Measurements from ENCODE around the gene PTPRA.

DNA sequence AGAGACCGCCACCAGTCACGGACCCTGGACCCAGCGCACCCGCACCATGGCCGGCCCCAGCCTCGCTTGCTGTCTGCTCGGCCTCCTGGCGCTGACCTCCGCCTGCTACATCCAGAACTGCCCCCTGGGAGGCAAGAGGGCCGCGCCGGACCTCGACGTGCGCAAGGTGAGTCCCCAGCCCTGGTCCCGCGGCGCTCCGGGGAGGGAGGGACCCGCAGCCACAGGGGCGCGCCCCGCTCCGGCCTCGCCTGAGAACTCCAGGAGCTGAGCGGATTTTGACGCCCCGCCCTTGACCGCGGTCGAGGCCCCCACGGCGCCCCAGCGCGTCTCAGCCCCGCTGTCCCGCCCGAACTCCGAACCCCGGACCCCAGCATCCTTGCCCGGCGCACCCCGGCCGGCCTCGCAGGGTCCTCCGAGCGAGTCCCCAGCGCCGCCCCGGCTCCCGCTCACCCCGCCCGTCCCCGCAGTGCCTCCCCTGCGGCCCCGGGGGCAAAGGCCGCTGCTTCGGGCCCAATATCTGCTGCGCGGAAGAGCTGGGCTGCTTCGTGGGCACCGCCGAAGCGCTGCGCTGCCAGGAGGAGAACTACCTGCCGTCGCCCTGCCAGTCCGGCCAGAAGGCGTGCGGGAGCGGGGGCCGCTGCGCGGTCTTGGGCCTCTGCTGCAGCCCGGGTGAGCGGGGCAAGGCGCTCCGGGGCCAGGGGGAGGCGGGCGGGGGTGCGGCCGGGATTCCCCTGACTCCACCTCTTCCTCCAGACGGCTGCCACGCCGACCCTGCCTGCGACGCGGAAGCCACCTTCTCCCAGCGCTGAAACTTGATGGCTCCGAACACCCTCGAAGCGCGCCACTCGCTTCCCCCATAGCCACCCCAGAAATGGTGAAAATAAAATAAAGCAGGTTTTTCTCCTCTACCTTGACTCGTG lies 198.6 kb downstream of the PTPRA start, which contains the start of gene OXT:
- TF ChIP-seq, protein P1, sequence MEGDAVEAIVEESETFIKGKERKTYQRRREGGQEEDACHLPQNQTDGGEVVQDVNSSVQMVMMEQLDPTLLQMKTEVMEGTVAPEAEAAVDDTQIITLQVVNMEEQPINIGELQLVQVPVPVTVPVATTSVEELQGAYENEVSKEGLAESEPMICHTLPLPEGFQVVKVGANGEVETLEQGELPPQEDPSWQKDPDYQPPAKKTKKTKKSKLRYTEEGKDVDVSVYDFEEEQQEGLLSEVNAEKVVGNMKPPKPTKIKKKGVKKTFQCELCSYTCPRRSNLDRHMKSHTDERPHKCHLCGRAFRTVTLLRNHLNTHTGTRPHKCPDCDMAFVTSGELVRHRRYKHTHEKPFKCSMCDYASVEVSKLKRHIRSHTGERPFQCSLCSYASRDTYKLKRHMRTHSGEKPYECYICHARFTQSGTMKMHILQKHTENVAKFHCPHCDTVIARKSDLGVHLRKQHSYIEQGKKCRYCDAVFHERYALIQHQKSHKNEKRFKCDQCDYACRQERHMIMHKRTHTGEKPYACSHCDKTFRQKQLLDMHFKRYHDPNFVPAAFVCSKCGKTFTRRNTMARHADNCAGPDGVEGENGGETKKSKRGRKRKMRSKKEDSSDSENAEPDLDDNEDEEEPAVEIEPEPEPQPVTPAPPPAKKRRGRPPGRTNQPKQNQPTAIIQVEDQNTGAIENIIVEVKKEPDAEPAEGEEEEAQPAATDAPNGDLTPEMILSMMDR (IDR thresholded peaks at IDR 0.05): no peak
- TF ChIP-seq POLR2A (IDR thresholded peaks at IDR 0.05; ENCODE audit: low read depth) (no peak), POLR2AphosphoS5 (IDR thresholded peaks at IDR 0.05) (no peak), EP300 (IDR thresholded peaks at IDR 0.05) (no peak)

Measured in esophagus muscularis mucosa (tissue), 4 donors.